Fibroblast of peridontal ligament (primary cell): ENCODE data around the gene CEP295NL.
"Not testable (repeated sequence)": the region's sequence is repeated elsewhere in the genome, so short reads cannot be mapped to it uniquely, and the experiment has no call there.

Experiments used
- DNase-seq: peaks from one replicate; pipeline ENCODE4 v3.0.0-alpha.2; 2010; ENCODE audit errors: extremely low read depth

CEP295NL gene

GRCh38 chr17:78905116-78905515, 2.1 kb upstream of the CEP295NL start:
- DNase-seq: no peak

- no peak for DNase-seq
Measured at GRCh38 chr17:78904371-78904770, 1.4 kb upstream of the CEP295NL start.

- not testable (repeated sequence) for DNase-seq
Measured at GRCh38 chr17:78902231-78902630, 770 bp downstream of the CEP295NL start.

GRCh38 chr17:78901806-78902205, 1.2 kb downstream of the CEP295NL start:
- no peak for DNase-seq

- no peak for DNase-seq
Measured at GRCh38 chr17:78900816-78901215, 2.2 kb downstream of the CEP295NL start.

- no peak for DNase-seq
Measured at GRCh38 chr17:78899361-78900260, 3.4 kb downstream of the CEP295NL start.

- DNase-seq: no peak
Measured at GRCh38 chr17:78898947-78899346, 4.1 kb downstream of the CEP295NL start.

GRCh38 chr17:78898075-78898836, 4.7 kb downstream of the CEP295NL start:
- no peak for DNase-seq

GRCh38 chr17:78897664-78898047, 5.3 kb downstream of the CEP295NL start:
- no peak for DNase-seq

- no peak for DNase-seq
Measured at GRCh38 chr17:78896834-78897663, 6.0 kb downstream of the CEP295NL start.

GRCh38 chr17:78896091-78896833, 6.7 kb downstream of the CEP295NL start:
- no peak for DNase-seq

- DNase-seq: no peak
Measured at GRCh38 chr17:78895322-78895721, 7.7 kb downstream of the CEP295NL start.

GRCh38 chr17:78893684-78894083, 9.3 kb downstream of the CEP295NL start:
- DNase-seq: no peak

GRCh38 chr17:78892936-78893379, 10.0 kb downstream of the CEP295NL start:
- DNase-seq: no peak

- DNase-seq: no peak
Measured at GRCh38 chr17:78892520-78892919, 10.5 kb downstream of the CEP295NL start.

GRCh38 chr17:78892062-78892456, 10.9 kb downstream of the CEP295NL start:
- DNase-seq: no peak

GRCh38 chr17:78891406-78892061, 11.5 kb downstream of the CEP295NL start:
- no peak for DNase-seq

GRCh38 chr17:78890498-78890897, 12.5 kb downstream of the CEP295NL start:
- no peak for DNase-seq

GRCh38 chr17:78890096-78890495, 12.9 kb downstream of the CEP295NL start:
- not testable (repeated sequence) for DNase-seq

- no peak for DNase-seq
Measured at GRCh38 chr17:78889531-78889930, 13.5 kb downstream of the CEP295NL start.
